H9 (cell line): Measurements from ENCODE around the gene APBB2. TPM values are rescaled to one million over a fixed set of nuclear protein-coding genes. Genes with fewer than 3 reads are reported as not detected.
A peak's percentile ranks its signal among the peaks of the same experiment; 100 is the strongest.

Experiments
- DNase-seq: peaks from one replicate; pipeline ENCODE4 v3.0.0-alpha.2; 2017
- H2AFZ ChIP-seq: one replicate; pipeline ENCODE4 v1.6.1; 2013; ENCODE audit warnings: mild to moderate bottlenecking, low read length, control low read depth, moderate library complexity
- H2AK5ac ChIP-seq: 2 replicates; pipeline ENCODE4 v1.6.1; 2013; ENCODE audit warnings: low read length, control low read depth, mixed read lengths; ENCODE audit not compliant: insufficient read length
- H2BK120ac ChIP-seq: one replicate; pipeline ENCODE4 v1.6.1; 2013; ENCODE audit warnings: low read depth, mild to moderate bottlenecking, low read length, control low read depth, inconsistent platforms; ENCODE audit not compliant: poor library complexity, severe bottlenecking
- H2BK12ac ChIP-seq: 2 replicates; pipeline ENCODE4 v1.6.1; 2013; ENCODE audit warnings: low read length, control low read depth, mixed read lengths, low read depth; ENCODE audit not compliant: insufficient read length
- H2BK15ac ChIP-seq: 2 replicates; pipeline ENCODE4 v1.6.1; 2013; ENCODE audit warnings: low read depth, low read length, control low read depth
- H2BK20ac ChIP-seq: one replicate; pipeline ENCODE4 v1.6.1; 2013; ENCODE audit warnings: low read depth, mild to moderate bottlenecking, low read length, control low read depth, inconsistent platforms; ENCODE audit not compliant: poor library complexity, severe bottlenecking
- H2BK5ac ChIP-seq: 2 replicates; pipeline ENCODE4 v1.6.1; 2013; ENCODE audit warnings: low read length, control low read depth, mixed read lengths; ENCODE audit not compliant: insufficient read length
- H3K14ac ChIP-seq: 2 replicates; pipeline ENCODE4 v1.6.1; 2013; ENCODE audit warnings: low read length, control low read depth; ENCODE audit not compliant: insufficient read depth
- H3K18ac ChIP-seq: 2 replicates; pipeline ENCODE4 v1.6.1; 2013; ENCODE audit warnings: low read depth, mild to moderate bottlenecking, mixed read lengths, low read length, control low read depth; ENCODE audit not compliant: insufficient read length
- H3K23ac ChIP-seq: 2 replicates; pipeline ENCODE4 v1.6.1; 2013; ENCODE audit warnings: low read length, control low read depth, mixed read lengths, low read depth; ENCODE audit not compliant: insufficient read length
- H3K23me2 ChIP-seq: 2 replicates; pipeline ENCODE4 v1.6.1; 2013; ENCODE audit warnings: low read depth, mild to moderate bottlenecking, mixed read lengths, low read length, control low read depth; ENCODE audit not compliant: insufficient read length, poor library complexity, severe bottlenecking
- H3K27ac ChIP-seq: 2 replicates; pipeline ENCODE4 v1.5.1; 2013; ENCODE audit warnings: low read length, control low read depth, mixed read lengths, low read depth; ENCODE audit not compliant: insufficient read length
- H3K27me3 ChIP-seq: 2 replicates; pipeline ENCODE4 v1.6.1; 2013; ENCODE audit warnings: low read length, control low read depth, inconsistent platforms; ENCODE audit not compliant: insufficient read depth
- H3K4ac ChIP-seq: 2 replicates; pipeline ENCODE4 v1.6.1; 2013; ENCODE audit warnings: low read depth, mild to moderate bottlenecking, control low read depth, inconsistent platforms, low read length, moderate library complexity
- H3K4me1 ChIP-seq: 2 replicates; pipeline ENCODE4 v1.6.1; 2013; ENCODE audit warnings: low read length, control low read depth, inconsistent platforms; ENCODE audit not compliant: insufficient read depth
- H3K4me2 ChIP-seq: 2 replicates; pipeline ENCODE4 v1.6.1; 2013; ENCODE audit warnings: low read length, control low read depth, mixed read lengths; ENCODE audit not compliant: insufficient read length, insufficient read depth
- H3K56ac ChIP-seq: 2 replicates; pipeline ENCODE4 v1.6.1; 2013; ENCODE audit warnings: low read depth, mild to moderate bottlenecking, mixed read lengths, low read length, control low read depth; ENCODE audit not compliant: insufficient read length
- H3K79me1 ChIP-seq: 2 replicates; pipeline ENCODE4 v1.6.1; 2013; ENCODE audit warnings: low read depth, mild to moderate bottlenecking, moderate library complexity, low read length, control low read depth, inconsistent platforms; ENCODE audit not compliant: insufficient read depth, poor library complexity, severe bottlenecking
- H3K79me2 ChIP-seq: 2 replicates; pipeline ENCODE4 v1.6.1; 2013; ENCODE audit warnings: low read length, control low read depth, inconsistent platforms; ENCODE audit not compliant: insufficient read depth
- H3K9ac ChIP-seq: 2 replicates; pipeline ENCODE4 v1.6.1; 2013; ENCODE audit warnings: low read length, control low read depth, mixed read lengths; ENCODE audit not compliant: insufficient read length; ENCODE audit errors: extremely low read depth
- H3K9me3 ChIP-seq: one replicate; pipeline ENCODE4 v1.6.1; 2013; ENCODE audit warnings: low read depth, low read length, inconsistent platforms; ENCODE audit not compliant: control insufficient read depth
- H3T11ph ChIP-seq: one replicate; pipeline ENCODE4 v1.6.1; 2013; ENCODE audit warnings: mild to moderate bottlenecking, low read length, control low read depth, inconsistent platforms
- H4K20me1 ChIP-seq: one replicate; pipeline ENCODE4 v1.6.1; 2013; ENCODE audit not compliant: control insufficient read depth, insufficient read length, insufficient read depth
- H4K5ac ChIP-seq: 2 replicates; pipeline ENCODE4 v1.6.1; 2013; ENCODE audit warnings: low read depth, mild to moderate bottlenecking, mixed read lengths, low read length, control low read depth; ENCODE audit not compliant: insufficient read length
- H4K8ac ChIP-seq: replicated peaks from 2 replicates; pipeline ENCODE4 v1.6.1; 2013; ENCODE audit warnings: low read length, control low read depth, mixed read lengths, low read depth; ENCODE audit not compliant: insufficient read length
- H4K91ac ChIP-seq: 2 replicates; pipeline ENCODE4 v1.6.1; 2013; ENCODE audit warnings: low read depth, mild to moderate bottlenecking, moderate library complexity, mixed read lengths, low read length, control low read depth; ENCODE audit not compliant: insufficient read length
- H3K27ac Mint-ChIP-seq, 3 experiments: 2 replicates in 2 of 3; 3 replicates in 1 of 3; pipeline ENCODE4 v1.8.0; 2020 to 2021; ENCODE audit warnings: mixed read lengths in 3 of 3, mild to moderate bottlenecking in 1 of 3, moderate library complexity in 1 of 3
- H3K27me3 Mint-ChIP-seq: 2 replicates; pipeline ENCODE4 v1.8.0; 2021; ENCODE audit warnings: low read depth, mild to moderate bottlenecking, moderate library complexity, mixed read lengths
- H3K36me3 Mint-ChIP-seq, 3 experiments: 2 replicates in 2 of 3; 3 replicates in 1 of 3; pipeline ENCODE4 v1.8.0; 2020 to 2021; ENCODE audit warnings: low read depth in 3 of 3, mixed read lengths in 3 of 3; ENCODE audit not compliant: insufficient read depth in 1 of 3
- H3K4me1 Mint-ChIP-seq, 2 experiments: 2 replicates each; pipeline ENCODE4 v1.8.0; 2020; ENCODE audit warnings: mixed read lengths in 2 of 2
- H3K4me3 Mint-ChIP-seq, 2 experiments: 2 replicates in 1 of 2; 3 replicates in 1 of 2; pipeline ENCODE4 v1.8.0; 2020 to 2021; ENCODE audit warnings: mild to moderate bottlenecking in 2 of 2, mixed read lengths in 2 of 2, moderate library complexity in 1 of 2
- H3K9me3 Mint-ChIP-seq, 2 experiments: 2 replicates in 1 of 2; 3 replicates in 1 of 2; pipeline ENCODE4 v1.8.0; 2020; ENCODE audit warnings: mild to moderate bottlenecking in 2 of 2, mixed read lengths in 2 of 2, moderate library complexity in 1 of 2
- CTCF ChIP-seq: fragments of 200-600 bp; sonication (generic); conservative IDR thresholded peaks from 3 replicates; pipeline ENCODE4 v1.8.0; 2021; ENCODE audit warnings: antibody characterized with exemption, mild to moderate bottlenecking
- WGBS: extraction: QIAGEN DNeasy Blood & Tissue Kit; methylation state at CpG from one replicate; pipeline ENCODE4 v1.1.7; 2013; ENCODE audit warnings: missing lambda C conversion rate, low lambda C conversion rate, mixed read lengths; ENCODE audit not compliant: insufficient read length; ENCODE audit errors: extremely low coverage; 5-methylcytosine and 5-hydroxymethylcytosine counted together
- total RNA-seq: library from RNA; stranded (reverse); gene quantifications from 2 replicates; pipeline ENCODE4 v1.2.1, GENCODE V29; 2021

APBB2 gene
- total RNA-seq, 1 experiment from 2014 or later, result 39.6 TPM

GRCh38 chr4:41069257-41069656 lies 145.1 kb downstream of the APBB2 start:
- H3K4me1 ChIP-seq, result peaks cover 8% of the 10 kb centered on the region; the same call in 1 of the 2 replicates
- no peak overlapping the region for H3K27ac ChIP-seq
- H3K27ac Mint-ChIP-seq, result 0 out of 7 replicates have a peak overlapping the region, but pooled peaks of 1 of the 3 experiments have one; percentile 26
- no peak overlapping the region for H4K91ac ChIP-seq
- peaks cover 23 to 27% of the 10 kb centered on the region in 2 experiments for H3K4me1 Mint-ChIP-seq
- H3K4ac ChIP-seq, result no peak overlapping the region
- H3K27me3 ChIP-seq, result no peaks in the 10 kb centered on the region
- H4K8ac ChIP-seq, result no peak overlapping the region
- no peaks in the 10 kb centered on the region for H4K20me1 ChIP-seq
- no peak overlapping the region for H3K9ac ChIP-seq
- no peaks in the 10 kb centered on the region; a peak in 1 of 7 replicates for H3K36me3 Mint-ChIP-seq
- no peak overlapping the region for H3K4me2 ChIP-seq
- H3K23ac ChIP-seq, result no peak overlapping the region
- WGBS, result no CpG with 5 or more reads among the region's 5 CpGs
- H3K9me3 Mint-ChIP-seq, result no peaks in the 10 kb centered on the region
- DNase-seq, result no peak
- no peak overlapping the region for H2BK20ac ChIP-seq
- H3K56ac ChIP-seq, result no peak overlapping the region
- H2BK12ac ChIP-seq, result no peak overlapping the region
- H3K4me3 Mint-ChIP-seq, result no peak overlapping the region
- H3K23me2 ChIP-seq, result no peaks in the 10 kb centered on the region
- no peak overlapping the region for H4K5ac ChIP-seq
- H3K27me3 Mint-ChIP-seq, result no peaks in the 10 kb centered on the region
- no peak overlapping the region for H2BK5ac ChIP-seq
- no peaks in the 10 kb centered on the region for H3K9me3 ChIP-seq
- H2AK5ac ChIP-seq, result no peak overlapping the region
- H3K18ac ChIP-seq, result no peak overlapping the region
- no peak overlapping the region for H2BK120ac ChIP-seq
- no peak overlapping the region for H3T11ph ChIP-seq
- H3K79me2 ChIP-seq, result no peaks in the 10 kb centered on the region
- TF ChIP-seq CTCF, result no peak
- H3K79me1 ChIP-seq, result no peaks in the 10 kb centered on the region
- H3K14ac ChIP-seq, result no peak overlapping the region
- H2BK15ac ChIP-seq, result no peak overlapping the region
- no peak overlapping the region for H2AFZ ChIP-seq
